Fibroblast of lung (primary cell): ENCODE results near the gene RNF224.

Experiments
- CTCF ChIP-seq, 2 donors: IDR thresholded peaks in 1 of 2; conservative IDR thresholded peaks in 1 of 2; 1 replicate in 1 of 2; 2 replicates in 1 of 2; pipeline ENCODE4 v1.5.1; 2011 to 2012; ENCODE audit warnings: low read length in 2 of 2, control low read depth in 1 of 2, inconsistent platforms in 1 of 2, low read depth in 1 of 2, mild to moderate bottlenecking in 1 of 2
- EZH2 ChIP-seq: IDR thresholded peaks from 2 replicates; pipeline ENCODE4 v1.5.1; 2012; ENCODE audit warnings: low read length, control low read depth, mild to moderate bottlenecking; ENCODE audit errors: missing control alignments

- TF ChIP-seq CTCF (conservative IDR thresholded peaks at IDR 0.05 in 1 of 2, IDR thresholded peaks at IDR 0.05 in 1 of 2; ENCODE audit: low read depth in 1 of 2, low read length in 2 of 2) = no peak
- no peak for TF ChIP-seq EZH2
Measured at GRCh38 chr9:137204731-137205125, 22.6 kb upstream of the RNF224 start.
